Measurements from ENCODE around the gene MEF2A.

The MEF2A gene

DNA sequence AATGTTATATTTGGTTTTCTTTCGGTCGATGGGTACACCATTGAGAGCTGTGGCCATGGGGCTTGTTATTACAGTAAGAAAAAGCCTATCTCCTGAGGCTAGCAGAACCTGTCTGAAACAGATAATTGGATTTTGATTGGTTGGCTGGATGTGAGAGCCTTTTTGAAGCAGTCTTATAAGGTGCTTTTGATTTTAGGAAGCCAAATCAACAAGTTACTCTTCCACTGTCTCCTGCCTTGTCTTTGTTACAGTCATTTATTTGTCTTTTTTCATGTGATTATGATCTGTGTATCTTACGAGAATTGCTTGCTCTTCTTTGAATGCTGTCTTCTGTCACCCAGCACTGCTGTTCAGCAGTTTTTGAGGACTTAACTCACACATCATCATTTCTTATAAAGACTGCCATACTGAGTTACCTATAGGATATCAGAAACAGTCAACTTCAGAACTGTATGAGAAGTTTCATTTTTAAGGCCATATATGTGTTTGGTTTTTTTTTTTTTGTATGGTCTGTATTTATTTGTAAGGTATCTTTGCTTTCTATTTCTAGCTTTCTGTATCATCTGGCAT is 51.1 kb downstream of the MEF2A start:
- H3K27me3 ChIP-seq (ENCODE audit: insufficient read depth, low read length), result no peaks in the 10 kb centered on the region
- H3F3A ChIP-seq (ENCODE audit: insufficient read depth, low read length), result no peaks in the 10 kb centered on the region
- peaks cover 15% of the 10 kb centered on the region for H3K36me3 ChIP-seq (ENCODE audit: insufficient read depth, low read length)
- H3K79me2 ChIP-seq (ENCODE audit: insufficient read depth, low read length), result peaks cover 93% of the 10 kb centered on the region
- no peaks in the 10 kb centered on the region for H4K20me1 ChIP-seq (ENCODE audit: insufficient read depth, low read length)
- no peak overlapping the region for H3K4me2 ChIP-seq (ENCODE audit: low read length)
- no peak overlapping the region for H3K4me3 ChIP-seq (ENCODE audit: low read depth, low read length, poor library complexity, severe bottlenecking)
- H3K27ac ChIP-seq (ENCODE audit: low read depth, low read length, poor library complexity, severe bottlenecking), result no peak overlapping the region
- no peak overlapping the region for H2AFZ ChIP-seq (ENCODE audit: low read length)
- peaks cover 34% of the 10 kb centered on the region for H3K4me1 ChIP-seq (ENCODE audit: insufficient read depth, low read length, severe bottlenecking)
- TF ChIP-seq, protein P1, sequence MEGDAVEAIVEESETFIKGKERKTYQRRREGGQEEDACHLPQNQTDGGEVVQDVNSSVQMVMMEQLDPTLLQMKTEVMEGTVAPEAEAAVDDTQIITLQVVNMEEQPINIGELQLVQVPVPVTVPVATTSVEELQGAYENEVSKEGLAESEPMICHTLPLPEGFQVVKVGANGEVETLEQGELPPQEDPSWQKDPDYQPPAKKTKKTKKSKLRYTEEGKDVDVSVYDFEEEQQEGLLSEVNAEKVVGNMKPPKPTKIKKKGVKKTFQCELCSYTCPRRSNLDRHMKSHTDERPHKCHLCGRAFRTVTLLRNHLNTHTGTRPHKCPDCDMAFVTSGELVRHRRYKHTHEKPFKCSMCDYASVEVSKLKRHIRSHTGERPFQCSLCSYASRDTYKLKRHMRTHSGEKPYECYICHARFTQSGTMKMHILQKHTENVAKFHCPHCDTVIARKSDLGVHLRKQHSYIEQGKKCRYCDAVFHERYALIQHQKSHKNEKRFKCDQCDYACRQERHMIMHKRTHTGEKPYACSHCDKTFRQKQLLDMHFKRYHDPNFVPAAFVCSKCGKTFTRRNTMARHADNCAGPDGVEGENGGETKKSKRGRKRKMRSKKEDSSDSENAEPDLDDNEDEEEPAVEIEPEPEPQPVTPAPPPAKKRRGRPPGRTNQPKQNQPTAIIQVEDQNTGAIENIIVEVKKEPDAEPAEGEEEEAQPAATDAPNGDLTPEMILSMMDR (IDR thresholded peaks at IDR 0.05; ENCODE audit: low read length), result no peak
- no peak for TF ChIP-seq EZH2 (IDR thresholded peaks at IDR 0.05; ENCODE audit: borderline replicate concordance, low read length)
- H3K9me3 ChIP-seq (ENCODE audit: low read length), result no peaks in the 10 kb centered on the region
- H3K9ac ChIP-seq (ENCODE audit: low read length), result no peak overlapping the region
- no peaks in the 10 kb centered on the region for H3K9me2 ChIP-seq (ENCODE audit: low read depth, low read length)

DNA sequence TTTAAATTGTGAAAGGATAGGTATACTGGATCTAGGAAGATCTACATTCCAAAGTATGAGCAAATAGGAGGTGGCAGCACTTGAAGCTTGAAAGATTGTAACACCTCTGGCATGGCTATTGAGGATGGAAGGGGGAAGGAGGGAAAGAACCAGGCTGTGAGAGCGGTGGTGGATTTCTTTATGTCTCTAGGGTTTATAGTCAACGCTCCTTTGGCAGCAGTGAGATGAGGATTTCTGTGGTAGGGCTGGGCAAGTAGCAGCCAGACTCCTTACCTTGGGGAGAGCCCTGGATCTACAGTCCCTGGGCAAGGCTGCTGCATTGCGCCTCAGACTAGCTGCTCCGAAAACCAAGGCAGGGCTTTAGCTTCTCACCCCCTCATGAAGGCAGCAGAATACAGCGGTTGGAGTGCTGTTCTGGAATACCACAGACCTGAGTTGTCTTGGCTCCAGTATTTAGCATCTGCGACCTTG is 53.2 kb downstream of the MEF2A start:
- Histone ChIP-seq H3K36me3 (ENCODE audit: insufficient read depth, low read length) (peaks cover 20% of the 10 kb centered on the region), H2AFZ (ENCODE audit: low read length) (no peak overlapping the region), H3F3A (ENCODE audit: insufficient read depth, low read length) (no peaks in the 10 kb centered on the region), H3K79me2 (ENCODE audit: insufficient read depth, low read length) (peaks cover 94% of the 10 kb centered on the region), H3K4me1 (ENCODE audit: insufficient read depth, low read length, severe bottlenecking) (peaks cover 21% of the 10 kb centered on the region), H3K27me3 (ENCODE audit: insufficient read depth, low read length) (no peaks in the 10 kb centered on the region), H3K27ac (ENCODE audit: low read depth, low read length, poor library complexity, severe bottlenecking) (no peak overlapping the region), H3K4me3 (ENCODE audit: low read depth, low read length, poor library complexity, severe bottlenecking) (no peak overlapping the region), H3K9ac (ENCODE audit: low read length) (no peak overlapping the region), H4K20me1 (ENCODE audit: insufficient read depth, low read length) (no peaks in the 10 kb centered on the region), H3K9me3 (ENCODE audit: low read length) (no peaks in the 10 kb centered on the region; the same call in 1 of the 2 replicates), H3K9me2 (ENCODE audit: low read depth, low read length) (no peaks in the 10 kb centered on the region), H3K4me2 (ENCODE audit: low read length) (no peak overlapping the region)
- TF ChIP-seq, protein P1 (IDR thresholded peaks at IDR 0.05; ENCODE audit: low read length), result no peak
- no peak for TF ChIP-seq EZH2 (IDR thresholded peaks at IDR 0.05; ENCODE audit: borderline replicate concordance, low read length)

DNA sequence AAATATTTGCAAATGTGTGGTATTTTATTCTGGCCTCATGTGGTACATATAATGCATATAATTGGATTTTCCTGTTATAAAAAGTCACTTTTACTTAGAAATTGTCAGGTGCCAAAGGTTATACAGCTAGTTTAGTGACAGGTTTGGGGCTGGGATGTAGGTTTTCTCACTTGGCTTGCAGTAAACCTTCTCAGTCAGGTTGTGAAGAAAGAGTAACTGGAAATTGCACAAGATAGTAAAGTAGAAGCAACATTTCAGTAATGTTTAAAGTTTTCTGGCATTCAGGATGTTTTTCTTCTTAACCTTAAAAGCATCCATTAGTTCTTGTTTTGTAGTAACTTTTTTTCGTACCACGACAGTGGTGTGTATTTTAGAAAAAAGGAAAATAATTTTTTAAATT is 53.9 kb downstream of the MEF2A start:
- Histone ChIP-seq H3K9ac (ENCODE audit: low read length) (no peak overlapping the region), H3K36me3 (ENCODE audit: insufficient read depth, low read length) (peaks cover 27% of the 10 kb centered on the region), H3K27ac (ENCODE audit: low read depth, low read length, poor library complexity, severe bottlenecking) (no peak overlapping the region), H3F3A (ENCODE audit: insufficient read depth, low read length) (no peaks in the 10 kb centered on the region), H3K9me3 (ENCODE audit: low read length) (peaks cover 5% of the 10 kb centered on the region), H3K4me3 (ENCODE audit: low read depth, low read length, poor library complexity, severe bottlenecking) (no peak overlapping the region), H4K20me1 (ENCODE audit: insufficient read depth, low read length) (no peaks in the 10 kb centered on the region), H3K4me2 (ENCODE audit: low read length) (no peak overlapping the region), H3K4me1 (ENCODE audit: insufficient read depth, low read length, severe bottlenecking) (peaks cover 14% of the 10 kb centered on the region), H3K27me3 (ENCODE audit: insufficient read depth, low read length) (no peaks in the 10 kb centered on the region), H3K79me2 (ENCODE audit: insufficient read depth, low read length) (peaks cover 96% of the 10 kb centered on the region), H2AFZ (ENCODE audit: low read length) (no peak overlapping the region), H3K9me2 (ENCODE audit: low read depth, low read length) (no peaks in the 10 kb centered on the region)
- TF ChIP-seq, protein P1 (IDR thresholded peaks at IDR 0.05; ENCODE audit: low read length), result no peak
- TF ChIP-seq EZH2 (IDR thresholded peaks at IDR 0.05; ENCODE audit: borderline replicate concordance, low read length), result no peak

Data from OCI-LY1 (cell line).